WTC11 (cell line): ENCODE results near the gene TMED5.

ENCODE experiments used
- CTCF ChIP-seq: fragments of 200-600 bp; IDR thresholded peaks from 2 replicates; pipeline ENCODE4 v1.8.0; 2022; ENCODE audit warnings: antibody characterized with exemption
- ETV6 ChIP-seq: sonication (generic); formaldehyde crosslinking; IDR thresholded peaks from 2 replicates; pipeline ENCODE4 v1.8.1; 2022; ENCODE audit warnings: mild to moderate bottlenecking, missing genetic modification reagents
- HMGXB4 ChIP-seq: sonication (generic); formaldehyde crosslinking; IDR thresholded peaks from 2 replicates; pipeline ENCODE4 v1.8.1; 2023; ENCODE audit warnings: mild to moderate bottlenecking, moderate library complexity, missing genetic modification reagents
- MAX ChIP-seq: sonication (generic); formaldehyde crosslinking; IDR thresholded peaks from 2 replicates; pipeline ENCODE4 v1.8.0; 2022; ENCODE audit warnings: mild to moderate bottlenecking, missing genetic modification reagents
- NFYB ChIP-seq: sonication (generic); formaldehyde crosslinking; conservative IDR thresholded peaks from 2 replicates; pipeline ENCODE4 v1.8.0; 2022; ENCODE audit warnings: low read depth, missing genetic modification reagents
- ZNF416 ChIP-seq: fragments of 250-450 bp; sonication (Bioruptor Pico); IDR thresholded peaks from 2 replicates; pipeline ENCODE4 v1.9.0; 2021; ENCODE audit warnings: mild to moderate bottlenecking, inconsistent platforms
- TF ChIP-seq, protein P1 (sequence below): sonication (generic); formaldehyde crosslinking; conservative IDR thresholded peaks from 2 replicates; pipeline ENCODE4 v1.8.1; 2022; ENCODE audit warnings: mild to moderate bottlenecking, missing genetic modification reagents
- TF ChIP-seq, protein P2 (sequence below): sonication (generic); formaldehyde crosslinking; IDR thresholded peaks from 2 replicates; pipeline ENCODE4 v1.8.1; 2023; ENCODE audit warnings: mild to moderate bottlenecking, missing genetic modification reagents, moderate library complexity
- TF ChIP-seq, protein P3 (sequence below): sonication (generic); formaldehyde crosslinking; IDR thresholded peaks from 2 replicates; pipeline ENCODE4 v1.8.0; 2022; ENCODE audit warnings: mild to moderate bottlenecking, missing genetic modification reagents
- TF ChIP-seq, protein P4 (sequence below): sonication (generic); formaldehyde crosslinking; IDR thresholded peaks from 2 replicates; pipeline ENCODE4 v1.8.1; 2023; ENCODE audit warnings: mild to moderate bottlenecking, missing genetic modification reagents, moderate library complexity

DNA sequence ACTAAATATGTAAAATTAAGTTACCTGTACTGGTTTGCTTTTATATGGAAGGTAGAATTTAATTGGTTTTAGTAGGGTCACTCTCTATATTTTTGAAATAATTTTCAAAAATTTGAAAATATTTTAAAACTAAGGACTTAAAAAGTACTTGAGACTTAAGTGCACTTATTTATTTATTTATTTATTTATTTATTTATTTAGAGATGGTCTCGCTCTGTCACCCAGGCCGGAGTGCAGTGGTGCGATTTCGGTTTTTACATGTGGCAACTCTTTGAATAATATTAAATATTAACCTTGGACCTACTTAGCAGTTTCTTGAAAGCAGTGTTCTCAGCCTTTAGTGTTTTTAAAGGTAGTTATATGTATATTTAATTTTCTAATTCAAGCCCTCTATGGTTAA lies 36.4 kb downstream of the TMED5 start:
- TF ChIP-seq NFYB (no peak), ETV6 (CRISPR knock-in tag) (no peak), CTCF (no peak), ZNF416 (CRISPR knock-in tag) (no peak), HMGXB4 (CRISPR knock-in tag) (no peak), MAX (CRISPR knock-in tag) (no peak)
- TF ChIP-seq, protein P1, sequence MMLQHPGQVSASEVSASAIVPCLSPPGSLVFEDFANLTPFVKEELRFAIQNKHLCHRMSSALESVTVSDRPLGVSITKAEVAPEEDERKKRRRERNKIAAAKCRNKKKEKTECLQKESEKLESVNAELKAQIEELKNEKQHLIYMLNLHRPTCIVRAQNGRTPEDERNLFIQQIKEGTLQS: no peak
- TF ChIP-seq, protein P2, sequence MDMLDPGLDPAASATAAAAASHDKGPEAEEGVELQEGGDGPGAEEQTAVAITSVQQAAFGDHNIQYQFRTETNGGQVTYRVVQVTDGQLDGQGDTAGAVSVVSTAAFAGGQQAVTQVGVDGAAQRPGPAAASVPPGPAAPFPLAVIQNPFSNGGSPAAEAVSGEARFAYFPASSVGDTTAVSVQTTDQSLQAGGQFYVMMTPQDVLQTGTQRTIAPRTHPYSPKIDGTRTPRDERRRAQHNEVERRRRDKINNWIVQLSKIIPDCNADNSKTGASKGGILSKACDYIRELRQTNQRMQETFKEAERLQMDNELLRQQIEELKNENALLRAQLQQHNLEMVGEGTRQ (CRISPR knock-in tag): no peak
- TF ChIP-seq, protein P3, sequence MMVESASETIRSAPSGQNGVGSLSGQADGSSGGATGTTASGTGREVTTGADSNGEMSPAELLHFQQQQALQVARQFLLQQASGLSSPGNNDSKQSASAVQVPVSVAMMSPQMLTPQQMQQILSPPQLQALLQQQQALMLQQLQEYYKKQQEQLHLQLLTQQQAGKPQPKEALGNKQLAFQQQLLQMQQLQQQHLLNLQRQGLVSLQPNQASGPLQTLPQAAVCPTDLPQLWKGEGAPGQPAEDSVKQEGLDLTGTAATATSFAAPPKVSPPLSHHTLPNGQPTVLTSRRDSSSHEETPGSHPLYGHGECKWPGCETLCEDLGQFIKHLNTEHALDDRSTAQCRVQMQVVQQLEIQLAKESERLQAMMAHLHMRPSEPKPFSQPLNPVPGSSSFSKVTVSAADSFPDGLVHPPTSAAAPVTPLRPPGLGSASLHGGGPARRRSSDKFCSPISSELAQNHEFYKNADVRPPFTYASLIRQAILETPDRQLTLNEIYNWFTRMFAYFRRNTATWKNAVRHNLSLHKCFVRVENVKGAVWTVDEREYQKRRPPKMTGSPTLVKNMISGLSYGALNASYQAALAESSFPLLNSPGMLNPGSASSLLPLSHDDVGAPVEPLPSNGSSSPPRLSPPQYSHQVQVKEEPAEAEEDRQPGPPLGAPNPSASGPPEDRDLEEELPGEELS (CRISPR knock-in tag): no peak
- TF ChIP-seq, protein P4, sequence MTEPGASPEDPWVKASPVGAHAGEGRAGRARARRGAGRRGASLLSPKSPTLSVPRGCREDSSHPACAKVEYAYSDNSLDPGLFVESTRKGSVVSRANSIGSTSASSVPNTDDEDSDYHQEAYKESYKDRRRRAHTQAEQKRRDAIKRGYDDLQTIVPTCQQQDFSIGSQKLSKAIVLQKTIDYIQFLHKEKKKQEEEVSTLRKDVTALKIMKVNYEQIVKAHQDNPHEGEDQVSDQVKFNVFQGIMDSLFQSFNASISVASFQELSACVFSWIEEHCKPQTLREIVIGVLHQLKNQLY (CRISPR knock-in tag): no peak
